ENCODE measurements around the gene GALM. TPM values are rescaled to one million over a fixed set of nuclear protein-coding genes. Genes with fewer than 3 reads are reported as not detected.
"Not testable (repeated sequence)": the region's sequence is repeated elsewhere in the genome, so short reads cannot be mapped to it uniquely, and the experiment has no call there.

Gene GALM
- polyA plus RNA-seq, 4 donors: 44.8 to 59.6 (median 55.2) TPM

GRCh38 chr2:38755891-38756290, 90.0 kb downstream of the GALM start:
- DNase-seq (ENCODE audit: low read depth in 4 of 4, low spot score in 2 of 4): not testable (repeated sequence)

- DNase-seq (ENCODE audit: low read depth in 4 of 4, low spot score in 2 of 4): no peak
Measured at GRCh38 chr2:38763228-38763627, 97.3 kb downstream of the GALM start.

GRCh38 chr2:38763728-38764127, 97.8 kb downstream of the GALM start:
- no peak for DNase-seq (ENCODE audit: low read depth in 4 of 4, low spot score in 2 of 4)

- DNase-seq (ENCODE audit: low read depth in 4 of 4, low spot score in 2 of 4): no peak
Measured at GRCh38 chr2:38765149-38765548, 99.2 kb downstream of the GALM start.

- DNase-seq (ENCODE audit: low read depth in 4 of 4, low spot score in 2 of 4): no peak
Measured at GRCh38 chr2:38765551-38765950, 99.6 kb downstream of the GALM start.

GRCh38 chr2:38771632-38772031, 105.7 kb downstream of the GALM start:
- DNase-seq (ENCODE audit: low read depth in 4 of 4, low spot score in 2 of 4): no peak

- no peak for DNase-seq (ENCODE audit: low read depth in 4 of 4, low spot score in 2 of 4)
Measured at GRCh38 chr2:38775097-38775920, 109.4 kb downstream of the GALM start.

GRCh38 chr2:38775921-38776225, 110.0 kb downstream of the GALM start:
- no peak for DNase-seq (ENCODE audit: low read depth in 4 of 4, low spot score in 2 of 4)

- DNase-seq (ENCODE audit: low read depth in 4 of 4, low spot score in 2 of 4): no peak
Measured at GRCh38 chr2:38776531-38776930, 110.6 kb downstream of the GALM start.

- no peak for DNase-seq (ENCODE audit: low read depth in 4 of 4, low spot score in 2 of 4)
Measured at GRCh38 chr2:38778687-38779082, 112.8 kb downstream of the GALM start.

GRCh38 chr2:38783586-38783985, 117.7 kb downstream of the GALM start:
- no peak for DNase-seq (ENCODE audit: low read depth in 4 of 4, low spot score in 2 of 4)

Other genes with a start within 250 kb of the GALM start
- gene HNRNPLL, start 63.2 kb upstream of the GALM start, polyA plus RNA-seq (ENCODE audit: insufficient read length in 4 of 4): 10 to 100 TPM; 71.9 to 81.9 (median 74.5) TPM
- 100 to 1,000 TPM; 209 to 259 (median 233) TPM for gene SRSF7, start 85.2 kb downstream of the GALM start, polyA plus RNA-seq (ENCODE audit: insufficient read length in 4 of 4)
- gene GEMIN6, start 112.1 kb downstream of the GALM start, polyA plus RNA-seq (ENCODE audit: insufficient read length in 4 of 4): 10 to 100 TPM; 20.9 to 26.3 (median 21.1) TPM
- 10 to 100 TPM; 30.1 to 51.0 (median 37.5) TPM for gene DHX57, start 209.8 kb downstream of the GALM start, polyA plus RNA-seq (ENCODE audit: insufficient read length in 4 of 4)
- gene MORN2, start 209.9 kb downstream of the GALM start, polyA plus RNA-seq (ENCODE audit: insufficient read length in 4 of 4): 10 to 100 TPM; 44.0 to 61.9 (median 48.6) TPM
- 1 to 10 TPM; 1.5 to 3.8 (median 2.4) TPM for gene ARHGEF33, start 223.8 kb downstream of the GALM start, polyA plus RNA-seq (ENCODE audit: insufficient read length in 4 of 4)

Data from left renal cortex interstitium (tissue), 4 donors.